Spleen (tissue), 11 donors: ENCODE results near the gene TDRD6. TPM values are rescaled to one million over a fixed set of nuclear protein-coding genes. Genes with fewer than 3 reads are reported as not detected.

Experiments used
- DNase-seq: peaks from one replicate; pipeline ENCODE4 v3.0.0-alpha.2; 2020
- H3K27ac ChIP-seq, 8 donors: fragments of 200-600 bp; sonication (generic) in 7 of 8; 1 replicate in 4 of 8; 2 replicates in 4 of 8; pipeline versions ENCODE4 v1.5.0 to v1.8.0; 2016 to 2021; ENCODE audit warnings: inconsistent platforms in 4 of 8, mild to moderate bottlenecking in 4 of 8, moderate library complexity in 1 of 8
- H3K27me3 ChIP-seq, 7 donors: fragments of 200-600 bp; sonication (generic) in 6 of 7; replicated peaks in 1 of 7; 1 replicate in 4 of 7; 2 replicates in 3 of 7; pipeline versions ENCODE4 v1.5.0 to v1.8.0; 2016 to 2021; ENCODE audit warnings: inconsistent platforms in 3 of 7, mild to moderate bottlenecking in 1 of 7
- H3K36me3 ChIP-seq, 6 donors: fragments of 200-600 bp; sonication (generic) in 5 of 6; 1 replicate in 4 of 6; 2 replicates in 2 of 6; pipeline versions ENCODE4 v1.5.0 to v1.8.0; 2016 to 2021; ENCODE audit warnings: inconsistent platforms in 2 of 6
- H3K4me1 ChIP-seq, 6 donors: fragments of 200-600 bp; sonication (generic) in 5 of 6; 1 replicate in 3 of 6; 2 replicates in 3 of 6; pipeline versions ENCODE4 v1.5.0 to v1.8.0; 2016 to 2021; ENCODE audit warnings: inconsistent platforms in 3 of 6
- H3K4me3 ChIP-seq, 8 donors: fragments of 200-600 bp; sonication (generic) in 7 of 8; 1 replicate in 4 of 8; 2 replicates in 4 of 8; pipeline versions ENCODE4 v1.5.0 to v1.8.0; 2016 to 2021; ENCODE audit warnings: inconsistent platforms in 4 of 8, mild to moderate bottlenecking in 4 of 8, moderate library complexity in 2 of 8
- H3K9me3 ChIP-seq, 8 donors: fragments of 200-600 bp; sonication (generic) in 7 of 8; 1 replicate in 4 of 8; 2 replicates in 4 of 8; pipeline versions ENCODE4 v1.5.0 to v1.8.0; 2016 to 2021; ENCODE audit warnings: inconsistent platforms in 4 of 8
- POLR2A ChIP-seq, 3 donors: fragments of 450-650 bp; IDR thresholded peaks; one replicate each; pipeline ENCODE4 v1.5.1; 2017; ENCODE audit warnings: antibody characterized with exemption in 3 of 3, mild to moderate bottlenecking in 1 of 3
- POLR2AphosphoS5 ChIP-seq, 3 donors: sonication (generic); formaldehyde crosslinking; IDR thresholded peaks; one replicate each; pipeline ENCODE4 v1.5.1; 2017; ENCODE audit warnings: antibody characterized with exemption in 3 of 3
- WGBS, 5 donors: extraction: QIAGEN DNeasy Blood & Tissue Kit in 3 of 5; methylation state at CpG; one replicate each; pipeline versions ENCODE4 v1.1.5 to v1.1.7; 2013 to 2018; 5-methylcytosine and 5-hydroxymethylcytosine counted together
- intact Hi-C: fragments of 100-400 bp; cut with DNase I; formaldehyde crosslinking; loops from one replicate; pipeline ENCODE4 v1.15.0; 2023; ENCODE audit warnings: low total_unique reads
- polyA plus RNA-seq, 3 donors: library from polyadenylated mRNA; stranded (reverse); fragments of 200-250 nt; gene quantifications; one replicate each; pipeline ENCODE4 v1.2.1, GENCODE V29; 2013
- total RNA-seq, 7 donors: library from RNA; depleted of rRNA in 3 of 7; stranded (reverse); fragments of >200 nt in 3 of 7; fragmentation: NEBNext Ultra II Directional in 4 of 7; extraction: Animal tissue kit (Norgen Biotek cat#: 25700) in 4 of 7; gene quantifications; one replicate each; pipeline versions ENCODE4 v1.1.0 to v1.2.1, GENCODE V29; 2016 to 2021
- TF ChIP-seq, protein P1 (sequence below), 11 experiments: fragments of 200-600 bp in 7 of 11; fragments of 450-650 bp in 4 of 11; sonication (generic) in 4 of 11; IDR thresholded peaks in 8 of 11; conservative IDR thresholded peaks in 3 of 11; 1 replicate in 7 of 11; 2 replicates in 4 of 11; pipeline versions ENCODE4 v1.4.0 to v1.8.0; 2016 to 2021; ENCODE audit warnings: antibody characterized with exemption in 11 of 11, inconsistent platforms in 4 of 11, mild to moderate bottlenecking in 1 of 11
- donor health status: healthy with polysubstance abuse.
- donor health status: DM: no; HTN: no; CAD: no; lungs with moderate emphysema.
- donor health status: DM: no; HTN: no; CAD: no.
- donor health status: Bipolar disorder and iron deficiency.
- donor health status: healthy.
- donor health status: DM: no; HTN: no; CAD: no.
- donor health status: DM: yes; HTN: yes; CAD: no.

TDRD6 gene
- total and polyA plus RNA-seq, 10 donors: 0.09 to 0.98 (median 0.26) TPM

DNA sequence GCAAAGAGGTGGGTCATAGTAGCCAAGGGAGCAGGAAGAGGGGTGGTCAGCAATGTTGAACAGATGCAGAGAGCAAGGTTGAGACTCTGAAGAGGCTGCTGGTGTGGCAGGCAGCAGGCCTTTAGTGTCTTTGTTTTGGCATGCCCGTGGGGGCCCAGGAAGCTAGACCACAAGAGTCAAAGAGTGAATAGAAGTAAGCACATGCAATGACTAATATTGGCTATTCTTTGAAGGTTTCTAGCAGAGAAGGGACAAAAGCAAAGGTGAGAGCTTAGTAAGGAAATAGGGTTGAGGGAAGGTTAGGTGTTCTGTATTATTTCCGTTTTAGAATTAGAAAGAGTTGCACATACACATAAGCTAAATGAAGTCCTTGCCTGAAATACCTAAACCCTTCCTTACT is 18.8 kb downstream of the TDRD6 start:
- no peak overlapping the region for H3K4me3 ChIP-seq
- no peaks in the 10 kb centered on the region for H3K27me3 ChIP-seq
- WGBS, 5 donors: 71 to 80% (median 73%) methylated on average over 2 of the region's 2 CpGs
- H3K36me3 ChIP-seq: no peaks in the 10 kb centered on the region
- DNase-seq: no peak
- no peaks in the 10 kb centered on the region for H3K9me3 ChIP-seq
- no peaks in the 10 kb centered on the region for H3K4me1 ChIP-seq
- no peak for TF ChIP-seq POLR2AphosphoS5 (IDR thresholded peaks at IDR 0.05)
- no peak for TF ChIP-seq POLR2A (IDR thresholded peaks at IDR 0.05)
- TF ChIP-seq, protein P1, sequence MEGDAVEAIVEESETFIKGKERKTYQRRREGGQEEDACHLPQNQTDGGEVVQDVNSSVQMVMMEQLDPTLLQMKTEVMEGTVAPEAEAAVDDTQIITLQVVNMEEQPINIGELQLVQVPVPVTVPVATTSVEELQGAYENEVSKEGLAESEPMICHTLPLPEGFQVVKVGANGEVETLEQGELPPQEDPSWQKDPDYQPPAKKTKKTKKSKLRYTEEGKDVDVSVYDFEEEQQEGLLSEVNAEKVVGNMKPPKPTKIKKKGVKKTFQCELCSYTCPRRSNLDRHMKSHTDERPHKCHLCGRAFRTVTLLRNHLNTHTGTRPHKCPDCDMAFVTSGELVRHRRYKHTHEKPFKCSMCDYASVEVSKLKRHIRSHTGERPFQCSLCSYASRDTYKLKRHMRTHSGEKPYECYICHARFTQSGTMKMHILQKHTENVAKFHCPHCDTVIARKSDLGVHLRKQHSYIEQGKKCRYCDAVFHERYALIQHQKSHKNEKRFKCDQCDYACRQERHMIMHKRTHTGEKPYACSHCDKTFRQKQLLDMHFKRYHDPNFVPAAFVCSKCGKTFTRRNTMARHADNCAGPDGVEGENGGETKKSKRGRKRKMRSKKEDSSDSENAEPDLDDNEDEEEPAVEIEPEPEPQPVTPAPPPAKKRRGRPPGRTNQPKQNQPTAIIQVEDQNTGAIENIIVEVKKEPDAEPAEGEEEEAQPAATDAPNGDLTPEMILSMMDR (IDR thresholded peaks at IDR 0.05 in 8 of 11, conservative IDR thresholded peaks at IDR 0.05 in 3 of 11): no peak
- no peak overlapping the region for H3K27ac ChIP-seq
- intact Hi-C loops: no loop called here

DNA sequence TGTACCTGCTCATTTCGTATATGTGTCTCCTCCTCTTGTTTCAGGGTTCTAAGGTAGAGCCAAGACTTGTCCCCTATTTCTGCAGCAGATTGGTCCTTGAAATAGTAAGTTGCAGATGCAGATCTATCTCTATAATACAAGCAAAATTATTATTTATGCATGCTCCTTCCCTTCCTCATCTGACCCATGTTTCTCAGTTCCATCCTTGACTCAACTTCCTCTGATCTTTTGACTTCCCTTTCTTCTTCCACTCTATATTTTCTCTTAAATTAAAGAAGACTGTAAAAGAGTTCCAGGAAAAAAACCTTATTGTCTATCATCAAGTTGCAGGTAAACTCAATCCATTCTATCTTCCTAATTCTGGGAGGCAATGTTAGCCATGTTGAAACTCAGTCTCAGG is 23.8 kb downstream of the TDRD6 start:
- 80 to 91% (median 82%) methylated on average over 1 of the region's 1 CpG for WGBS, 5 donors
- Histone ChIP-seq H3K27me3 (no peaks in the 10 kb centered on the region), H3K27ac (no peak overlapping the region), H3K36me3 (no peaks in the 10 kb centered on the region), H3K4me3 (no peak overlapping the region), H3K9me3 (no peaks in the 10 kb centered on the region), H3K4me1 (no peaks in the 10 kb centered on the region)
- TF ChIP-seq POLR2A (IDR thresholded peaks at IDR 0.05) (no peak), POLR2AphosphoS5 (IDR thresholded peaks at IDR 0.05) (no peak)
- TF ChIP-seq, protein P1 (IDR thresholded peaks at IDR 0.05 in 8 of 11, conservative IDR thresholded peaks at IDR 0.05 in 3 of 11): no peak
- intact Hi-C loops: no loop called here
- DNase-seq: no peak

DNA sequence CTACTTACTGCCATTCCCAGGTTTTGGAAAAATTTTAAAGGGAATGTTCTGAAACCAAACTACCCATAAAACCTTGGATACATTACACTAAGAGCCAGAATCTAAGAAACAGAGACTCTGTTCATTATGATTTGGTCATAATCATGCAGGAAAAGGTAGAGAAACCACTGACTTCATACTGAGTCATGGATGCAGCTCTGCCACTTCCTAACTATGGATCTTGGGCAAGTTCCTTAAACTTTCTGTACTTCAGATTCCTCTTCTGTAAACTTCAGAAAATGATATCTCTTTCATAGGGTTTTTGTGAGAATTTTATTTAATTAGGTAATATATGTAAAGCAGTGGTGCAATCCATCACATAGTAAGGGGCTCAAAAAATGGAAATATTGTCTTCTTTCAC is 27.5 kb downstream of the TDRD6 start:
- intact Hi-C loops: no loop called here
- TF ChIP-seq, protein P1 (IDR thresholded peaks at IDR 0.05 in 8 of 11, conservative IDR thresholded peaks at IDR 0.05 in 3 of 11): no peak
- TF ChIP-seq POLR2A (IDR thresholded peaks at IDR 0.05) (no peak), POLR2AphosphoS5 (IDR thresholded peaks at IDR 0.05) (no peak)
- H3K27ac ChIP-seq: peak overlapping the region in 2 of 8 donors; percentile 5 to 54
- no peaks in the 10 kb centered on the region for H3K4me1 ChIP-seq
- DNase-seq: no peak
- no peaks in the 10 kb centered on the region for H3K27me3 ChIP-seq
- H3K9me3 ChIP-seq: no peaks in the 10 kb centered on the region
- no peaks in the 10 kb centered on the region for H3K36me3 ChIP-seq
- no peak overlapping the region for H3K4me3 ChIP-seq

DNA sequence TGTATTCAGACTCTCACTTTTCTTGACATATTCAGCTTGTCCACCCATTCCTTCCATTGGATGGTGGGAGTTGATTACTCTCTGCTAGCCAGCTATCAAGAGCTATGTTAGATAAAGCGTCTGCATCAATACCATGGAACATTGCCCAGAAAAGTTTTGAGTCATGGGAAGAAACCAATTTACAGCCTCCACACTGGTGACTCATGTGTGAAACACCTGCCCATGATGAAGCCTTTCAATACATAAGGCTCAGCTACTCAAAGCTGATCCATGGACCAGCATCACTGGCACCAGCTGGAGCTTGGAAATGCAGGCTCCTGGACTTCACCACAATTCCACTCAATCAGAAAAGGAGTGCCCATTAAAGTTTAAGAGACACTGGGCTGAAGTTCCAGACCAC is 31.4 kb downstream of the TDRD6 start:
- 73 to 88% (median 83%) methylated on average over 1 of the region's 1 CpG for WGBS, 5 donors

More for the DNA sequence above, 31.4 kb downstream of the TDRD6 start:
- TF ChIP-seq POLR2AphosphoS5 (IDR thresholded peaks at IDR 0.05) (no peak), POLR2A (IDR thresholded peaks at IDR 0.05) (no peak)
- TF ChIP-seq, protein P1 (IDR thresholded peaks at IDR 0.05 in 8 of 11, conservative IDR thresholded peaks at IDR 0.05 in 3 of 11): no peak
- no peaks in the 10 kb centered on the region for H3K9me3 ChIP-seq
- H3K4me3 ChIP-seq: no peak overlapping the region
- H3K4me1 ChIP-seq: no peaks in the 10 kb centered on the region
- H3K27me3 ChIP-seq: no peaks in the 10 kb centered on the region
- H3K36me3 ChIP-seq: no peaks in the 10 kb centered on the region
- no peak for DNase-seq
- intact Hi-C loops: no loop called here
- no peak overlapping the region for H3K27ac ChIP-seq
